ENCODE results near the gene KCTD5.

DNA sequence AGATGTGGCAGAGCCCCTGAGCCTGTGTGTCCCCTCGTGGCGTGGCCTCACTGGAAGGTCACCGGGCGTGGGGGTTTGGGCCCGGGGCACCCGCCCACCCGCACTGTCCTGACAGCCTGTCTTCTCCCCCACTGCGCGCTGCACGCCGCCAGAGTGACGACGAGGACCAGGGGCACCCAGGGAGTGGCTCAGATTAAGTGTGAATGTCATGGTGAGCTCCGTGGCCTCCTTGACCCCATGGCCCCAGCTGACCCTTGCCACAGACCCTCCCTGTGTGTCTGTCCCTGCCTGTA lies 22.6 kb downstream of the KCTD5 start:
- TF ChIP-seq POLR2A (IDR thresholded peaks at IDR 0.05; ENCODE audit: low read depth, low read length) (no peak), TAF1 (IDR thresholded peaks at IDR 0.05; ENCODE audit: low read depth, low read length) (no peak), POLR2AphosphoS5 (IDR thresholded peaks at IDR 0.05; ENCODE audit: low read depth, low read length) (no peak), SPI1 (IDR thresholded peaks at IDR 0.05; ENCODE audit: low read depth, low read length) (no peak)
